GM10266 (cell line): ENCODE results near the gene PSAPL1.

Experiments
- DNase-seq: peaks from one replicate; pipeline ENCODE4 v3.0.0; 2012; ENCODE audit errors: extremely low spot score
- CTCF ChIP-seq: IDR thresholded peaks from 2 replicates; pipeline ENCODE4 v1.5.1; 2012; ENCODE audit warnings: mild to moderate bottlenecking, low read depth; ENCODE audit not compliant: control insufficient read depth, insufficient read depth; ENCODE audit errors: missing control alignments

The PSAPL1 gene

GRCh38 chr4:7474320-7474719 lies 39.6 kb upstream of the PSAPL1 start:
- DNase-seq: no peak
- TF ChIP-seq CTCF: no peak

- DNase-seq: no peak
- TF ChIP-seq CTCF: no peak
Measured at GRCh38 chr4:7473081-7473480, 38.4 kb upstream of the PSAPL1 start.

- no peak for DNase-seq
- TF ChIP-seq CTCF: no peak
Measured at GRCh38 chr4:7472442-7473013, 37.8 kb upstream of the PSAPL1 start.

GRCh38 chr4:7470522-7471128 lies 35.9 kb upstream of the PSAPL1 start:
- no peak for TF ChIP-seq CTCF
- no peak for DNase-seq

GRCh38 chr4:7470111-7470510 lies 35.4 kb upstream of the PSAPL1 start:
- no peak for TF ChIP-seq CTCF
- no peak for DNase-seq

GRCh38 chr4:7469023-7469422 lies 34.3 kb upstream of the PSAPL1 start:
- TF ChIP-seq CTCF: no peak
- DNase-seq: no peak

- DNase-seq: no peak
- no peak for TF ChIP-seq CTCF
Measured at GRCh38 chr4:7467471-7467870, 32.7 kb upstream of the PSAPL1 start.
